Measurements from ENCODE around the gene PHACTR1.
"Not testable (repeated sequence)": the region's sequence is repeated elsewhere in the genome, so short reads cannot be mapped to it uniquely, and the experiment has no call there.

Gene PHACTR1

GRCh38 chr6:13304580-13305260 is 588.2 kb downstream of the PHACTR1 start:
- DNase-seq (ENCODE audit: extremely low spot score, insufficient read length, low read depth): no peak
- peak; percentile 86 for FAIRE-seq

DNA sequence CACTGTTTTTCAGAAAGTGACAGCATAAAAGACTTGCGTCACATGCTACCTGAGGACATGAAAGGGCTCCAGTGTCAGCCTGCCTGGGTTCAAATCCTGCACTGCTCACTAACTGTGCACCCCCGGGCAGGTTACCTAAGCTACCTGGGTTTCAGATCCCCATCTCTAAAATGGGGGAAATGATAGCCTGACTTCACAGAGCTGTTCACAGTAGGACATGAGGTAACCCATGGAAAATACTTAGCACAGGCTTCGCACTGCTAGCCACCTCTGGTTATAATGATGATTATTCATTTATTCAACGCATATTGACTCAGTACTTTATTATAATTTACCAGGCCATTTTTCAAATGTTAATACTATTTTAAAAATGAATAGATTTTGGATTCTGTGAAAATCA is 588.7 kb downstream of the PHACTR1 start:
- FAIRE-seq: no peak
- no peak for DNase-seq (ENCODE audit: extremely low spot score, insufficient read length, low read depth)

DNA sequence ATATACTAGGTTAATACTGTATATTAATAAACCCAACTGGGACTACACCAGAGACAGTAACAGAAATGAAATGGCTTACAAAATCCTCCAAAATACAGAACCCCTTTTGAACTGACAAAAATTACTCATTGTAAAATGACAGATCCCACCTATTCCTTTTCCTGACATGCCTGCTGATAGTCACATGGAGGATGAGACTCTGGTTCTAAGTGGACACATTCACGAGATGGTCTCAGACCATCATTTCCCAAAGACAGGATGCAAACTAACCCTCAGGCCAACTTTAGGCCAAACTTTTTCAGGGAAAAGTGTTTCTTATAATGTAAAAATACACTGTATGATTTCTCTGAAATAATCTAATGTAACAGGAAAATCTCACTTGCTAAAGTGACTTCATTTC is 589.2 kb downstream of the PHACTR1 start:
- FAIRE-seq (no peak), DNase-seq (ENCODE audit: extremely low spot score, insufficient read length, low read depth) (no peak)

DNA sequence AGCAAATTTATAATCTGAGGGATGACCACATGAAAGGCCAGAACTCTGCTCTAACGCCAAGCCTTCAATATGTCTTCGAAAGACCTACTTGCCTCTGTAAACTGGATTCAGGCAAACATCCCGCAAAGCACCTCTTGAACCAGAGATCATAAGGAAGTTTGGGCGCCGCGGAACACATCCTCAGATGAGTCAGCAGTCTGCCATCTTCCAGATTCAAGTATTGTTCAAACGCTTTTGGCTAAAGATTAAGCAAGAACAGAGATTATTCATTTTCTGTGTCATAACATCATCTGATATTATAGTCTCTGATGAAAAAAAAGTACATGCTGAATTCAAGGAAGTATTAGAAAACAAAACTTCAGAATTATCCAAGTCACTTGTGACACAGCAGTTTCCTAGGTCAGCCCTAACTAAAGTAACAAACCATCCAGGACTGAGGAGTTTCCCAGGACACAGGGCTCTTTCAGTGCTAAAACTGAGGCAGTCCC is 591.0 kb downstream of the PHACTR1 start:
- FAIRE-seq: no peak

GRCh38 chr6:13308332-13308731 is 591.8 kb downstream of the PHACTR1 start:
- no peak for FAIRE-seq
- no peak for DNase-seq (ENCODE audit: extremely low spot score, insufficient read length, low read depth)

More for the DNA sequence above, 591.0 kb downstream of the PHACTR1 start:
- DNase-seq (ENCODE audit: extremely low spot score, insufficient read length, low read depth): no peak

DNA sequence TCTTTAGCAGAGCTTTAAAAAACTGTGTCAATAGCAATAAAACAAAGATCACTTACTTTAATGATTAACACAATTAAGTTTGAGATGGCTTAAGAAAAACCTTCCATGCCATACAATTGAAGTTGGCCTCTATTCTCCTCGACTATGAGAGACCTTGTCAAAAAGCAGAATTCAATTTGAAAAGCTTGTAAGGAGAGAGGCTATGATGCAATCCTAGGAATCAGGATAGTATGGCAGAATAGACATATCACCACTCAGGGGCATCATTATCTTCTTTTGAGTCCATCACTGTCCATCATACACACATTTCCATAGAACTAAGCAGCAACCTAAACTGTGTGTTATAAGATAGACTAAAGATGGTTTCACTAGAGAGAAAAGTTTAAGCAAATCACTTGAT is 594.6 kb downstream of the PHACTR1 start:
- FAIRE-seq (no peak), DNase-seq (ENCODE audit: extremely low spot score, insufficient read length, low read depth) (no peak)

DNA sequence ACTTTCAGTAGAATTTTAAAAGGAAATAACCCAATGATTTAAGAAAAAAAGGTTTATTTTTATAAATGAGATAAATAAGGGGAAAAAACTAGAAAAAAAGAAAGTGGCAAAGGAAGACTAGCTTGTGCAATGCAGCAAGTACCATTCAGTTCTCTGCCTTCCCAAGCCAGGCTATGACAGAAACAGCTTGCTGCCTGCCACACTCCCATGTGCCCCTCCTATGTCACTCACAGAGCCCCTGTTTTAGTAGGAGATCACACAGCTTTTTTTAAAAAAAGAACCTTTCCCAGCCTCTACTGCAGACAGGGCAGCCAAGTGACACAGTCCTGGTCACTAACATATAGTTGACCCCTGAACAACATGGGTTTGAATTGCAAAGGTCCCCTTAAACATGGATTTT is 598.2 kb downstream of the PHACTR1 start:
- no peak for FAIRE-seq

DNA sequence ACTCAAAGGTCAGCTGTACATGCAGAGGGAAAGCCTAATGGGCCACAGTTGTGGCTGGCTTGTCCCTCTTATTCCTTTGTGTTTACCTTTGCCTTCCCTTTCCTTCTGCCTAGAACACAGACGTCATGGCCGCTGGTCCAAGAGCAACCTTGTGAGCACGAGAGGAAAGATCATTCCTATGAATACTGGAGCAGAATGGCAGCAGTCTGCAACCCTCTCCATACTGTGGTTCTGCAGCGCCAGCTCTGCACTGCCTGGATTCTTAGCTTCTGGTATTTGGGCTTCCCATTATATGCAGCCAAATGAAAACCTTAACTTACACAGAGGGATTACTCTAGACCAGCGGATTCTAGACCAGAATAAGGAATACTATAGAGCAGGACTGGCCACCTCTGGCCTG is 599.3 kb downstream of the PHACTR1 start:
- FAIRE-seq: no peak

More for the DNA sequence above, 598.2 kb downstream of the PHACTR1 start:
- DNase-seq (ENCODE audit: extremely low spot score, insufficient read length, low read depth): no peak

GRCh38 chr6:13318821-13319220 is 602.3 kb downstream of the PHACTR1 start:
- DNase-seq (ENCODE audit: extremely low spot score, insufficient read length, low read depth): no peak
- no peak for FAIRE-seq

More for the DNA sequence above, 599.3 kb downstream of the PHACTR1 start:
- no peak for DNase-seq (ENCODE audit: extremely low spot score, insufficient read length, low read depth)

GRCh38 chr6:13319891-13320564 is 603.5 kb downstream of the PHACTR1 start:
- no peak for FAIRE-seq
- no peak for DNase-seq (ENCODE audit: extremely low spot score, insufficient read length, low read depth)

DNA sequence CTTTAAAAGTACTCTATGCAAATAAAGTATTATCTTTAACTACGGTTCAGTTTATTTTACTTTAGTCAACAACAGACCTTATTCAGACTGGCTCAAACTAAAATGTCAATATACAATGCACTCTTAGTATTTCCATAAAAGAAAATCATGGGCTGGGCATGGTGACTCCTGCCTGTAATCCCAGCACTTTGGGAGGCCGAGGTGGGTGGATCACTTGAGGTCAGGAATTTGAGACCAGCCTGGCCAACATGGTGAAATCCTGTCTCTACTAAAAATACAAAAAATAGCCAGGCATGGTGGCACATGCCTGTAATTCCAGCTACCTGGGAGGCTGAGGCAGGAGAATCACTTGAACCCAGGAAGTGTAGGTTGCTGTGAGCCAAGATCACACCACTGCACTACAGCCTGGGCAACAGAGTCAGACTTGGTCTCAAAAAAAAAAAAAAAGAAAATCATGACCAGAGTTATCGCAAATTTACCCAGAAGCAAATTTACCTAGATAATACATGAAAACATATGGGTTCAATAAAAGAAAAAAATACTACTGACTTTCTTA is 609.5 kb downstream of the PHACTR1 start:
- DNase-seq (ENCODE audit: extremely low spot score, insufficient read length, low read depth); FAIRE-seq: not testable (repeated sequence)

DNA sequence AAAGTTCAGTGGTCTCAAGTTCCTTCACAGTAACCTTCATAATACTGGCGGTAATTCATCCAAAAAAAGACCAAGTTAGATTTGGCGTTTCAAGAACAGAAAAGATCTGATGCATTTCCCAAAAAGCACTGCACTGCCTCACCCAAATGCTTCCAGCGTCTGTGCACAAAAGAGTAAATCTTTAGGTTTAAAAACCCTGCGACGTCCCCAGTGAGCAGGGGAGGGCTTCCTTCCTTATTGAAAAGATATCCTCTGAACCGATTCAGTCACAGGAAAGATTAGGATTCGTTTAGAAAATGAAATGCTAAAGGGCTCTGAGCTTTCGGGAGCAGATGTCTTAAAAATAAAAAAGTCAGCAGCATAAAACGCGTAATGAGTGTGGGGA is 611.1 kb downstream of the PHACTR1 start:
- no peak for DNase-seq (ENCODE audit: extremely low spot score, insufficient read length, low read depth)
- no peak for FAIRE-seq

DNA sequence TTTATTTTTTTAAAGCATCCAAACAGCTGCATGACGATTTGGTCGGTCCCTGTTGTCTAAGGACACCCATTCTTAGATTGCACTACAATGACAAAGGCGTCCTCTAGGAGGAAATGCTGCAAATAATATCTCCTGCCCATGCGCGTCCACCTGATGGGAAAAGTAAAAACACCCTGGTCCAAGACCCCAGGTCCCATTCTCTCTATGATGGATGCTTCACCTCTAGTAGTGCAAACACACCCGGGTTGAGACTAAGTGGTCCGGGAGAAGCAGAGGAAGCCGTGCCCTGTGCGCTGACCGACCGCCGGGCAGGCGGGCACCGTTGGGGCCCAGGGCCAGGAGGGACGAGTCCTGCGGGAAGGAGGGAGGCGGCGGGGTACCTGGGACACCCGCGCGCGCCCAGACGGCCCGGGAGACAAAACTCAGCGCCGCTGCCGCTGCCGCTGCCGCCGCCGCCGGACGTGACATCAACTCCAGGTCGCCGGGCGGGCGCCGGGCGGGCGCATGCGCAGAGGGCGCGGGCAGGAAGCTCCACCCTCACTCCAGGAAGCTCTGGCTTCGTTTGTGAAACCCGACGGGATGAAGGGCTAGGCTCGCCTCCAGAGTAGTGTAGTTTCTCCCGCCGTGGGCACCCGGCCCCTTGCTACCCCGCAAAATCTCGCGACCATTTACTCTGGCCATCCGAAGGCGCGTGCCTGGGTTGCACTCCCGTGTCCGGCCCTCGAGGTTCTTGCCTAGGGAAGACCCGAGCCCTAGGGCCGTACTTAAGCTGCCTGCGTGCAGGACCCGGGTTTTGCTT is 611.7 kb downstream of the PHACTR1 start, which contains the start of gene TBC1D7:
TSS of gene TBC1D7 (minus strand) at position 462 of the 799 bp plus-strand sequence. CDS start 1,639 bp downstream, outside the sequence.
- DNase-seq (ENCODE audit: extremely low spot score, insufficient read length, low read depth) (peak; percentile 89), FAIRE-seq (peak; percentile 84)

GRCh38 chr6:13328875-13329183 is 612.3 kb downstream of the PHACTR1 start:
- peak; percentile 12 for FAIRE-seq

DNA sequence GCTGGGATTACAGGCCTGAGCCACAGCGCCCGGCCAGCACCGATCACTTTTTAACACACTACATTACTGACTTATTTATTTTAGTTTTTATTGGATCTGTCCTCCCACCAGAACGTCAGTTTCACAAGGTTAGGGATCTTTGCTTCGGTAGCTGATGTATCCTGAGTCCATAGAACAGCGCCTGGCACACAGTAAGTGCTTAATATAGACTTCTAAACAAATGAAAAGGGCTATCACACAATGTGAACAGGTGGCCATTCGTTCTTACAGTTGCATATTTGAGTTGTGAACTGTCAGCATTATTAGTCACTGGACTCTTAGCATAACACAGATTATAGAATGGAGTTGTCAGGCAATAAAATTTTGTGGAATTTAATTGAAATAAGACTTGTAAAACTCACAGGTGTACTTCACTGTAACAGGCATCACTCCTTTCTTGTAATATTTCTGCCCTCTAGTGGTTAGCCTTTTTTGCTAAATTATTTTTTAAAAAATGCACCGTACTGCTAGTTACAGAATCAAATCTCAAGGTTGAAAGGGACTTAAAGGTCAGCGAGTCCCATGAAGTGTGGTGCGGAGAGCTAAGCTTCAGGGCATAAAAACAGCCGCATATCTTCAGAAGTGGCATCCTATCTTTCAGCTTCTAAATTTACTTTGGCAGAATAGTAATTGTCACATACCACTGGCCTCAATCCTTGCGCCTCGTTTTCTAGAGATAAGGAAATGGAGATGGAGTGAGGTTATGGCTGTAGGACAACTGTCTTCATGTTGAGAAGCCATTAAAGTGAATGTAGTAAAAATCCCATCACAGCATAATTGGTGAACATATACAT is 615.2 kb downstream of the PHACTR1 start:
- no peak for DNase-seq (ENCODE audit: extremely low spot score, insufficient read length, low read depth)
- peak; percentile 62 for FAIRE-seq

More at GRCh38 chr6:13328875-13329183, 612.3 kb downstream of the PHACTR1 start:
- DNase-seq (ENCODE audit: extremely low spot score, insufficient read length, low read depth): no peak

GRCh38 chr6:13332349-13332706 is 615.8 kb downstream of the PHACTR1 start:
- DNase-seq (ENCODE audit: extremely low spot score, insufficient read length, low read depth) (no peak), FAIRE-seq (no peak)

DNA sequence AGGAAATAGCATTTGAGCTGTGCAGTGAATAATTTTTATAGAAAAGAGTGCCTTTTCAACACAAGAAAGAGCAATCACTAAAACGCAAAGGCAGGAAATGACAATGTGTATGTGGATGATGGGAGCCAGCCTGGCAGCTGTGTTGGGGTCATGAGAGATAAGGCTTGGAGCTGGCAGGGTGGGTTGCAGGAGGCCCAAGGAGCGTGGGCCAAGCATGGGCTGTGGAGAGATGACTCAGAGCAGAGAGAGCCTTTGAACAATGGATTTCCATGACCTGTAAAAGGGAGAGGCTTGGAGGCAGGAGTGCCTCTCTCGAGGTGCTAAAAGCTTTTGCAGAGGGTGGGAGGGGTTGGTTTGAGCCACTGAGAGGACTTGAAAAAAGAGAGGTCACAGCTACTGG is 618.4 kb downstream of the PHACTR1 start:
- FAIRE-seq (no peak), DNase-seq (ENCODE audit: extremely low spot score, insufficient read length, low read depth) (no peak)

DNA sequence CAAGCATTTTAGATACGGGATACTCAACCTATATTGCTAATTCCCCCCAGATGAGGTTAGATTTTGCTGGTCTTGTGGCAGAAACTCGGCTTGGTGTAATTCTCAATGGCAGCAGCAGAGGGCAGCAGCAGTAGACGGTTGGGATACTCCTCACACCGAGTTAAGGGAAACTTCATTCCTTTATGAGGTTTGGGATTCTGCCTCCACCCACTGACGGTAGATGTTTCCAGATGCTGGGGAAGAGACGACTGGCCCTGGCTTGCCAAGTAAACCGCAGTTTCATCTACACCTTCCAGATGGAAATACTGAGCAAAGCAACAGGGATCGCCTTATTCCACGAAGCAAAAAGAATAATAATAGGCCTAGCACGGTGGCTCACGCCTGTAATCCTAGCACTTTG is 620.0 kb downstream of the PHACTR1 start:
- FAIRE-seq (peak; percentile 86), DNase-seq (ENCODE audit: extremely low spot score, insufficient read length, low read depth) (peak; percentile 60)

- DNase-seq (ENCODE audit: extremely low spot score, insufficient read length, low read depth) (no peak), FAIRE-seq (no peak)
Measured at GRCh38 chr6:13338038-13338437, 621.5 kb downstream of the PHACTR1 start.
